K562 (cell line): Measurements from ENCODE around the gene PRLH. TPM values are rescaled to one million over a fixed set of nuclear protein-coding genes. Genes with fewer than 3 reads are reported as not detected.

ENCODE experiments used
- ATAC-seq: fragments of 200-7000 bp; cut with Tn5 transposase; 3 replicates; pipeline ENCODE4 v1.9.1; 2020; ENCODE audit warnings: moderate library complexity
- BruUV-seq: library from RNA; stranded (reverse); fragments of 400-500 nt; replicated peaks from 2 replicates; lab custom pipeline; 2021; lab: Mats Ljungman, UMichigan
- CTCF ChIA-PET: fragments of 300-600 bp; formaldehyde crosslinking; extraction: SDS; loops from one replicate; lab custom pipeline; 2021; ENCODE audit warnings: low intra/inter-chr PET ratio; lab: Yijun Ruan, JAX
- POLR2A ChIA-PET: fragments of 300-600, 350-650 bp; sonication (Branson Sonifier 250); formaldehyde crosslinking; extraction: SDS; loops from one replicate; lab custom pipeline; 2021; ENCODE audit warnings: antibody characterized with exemption, inconsistent platforms; lab: Yijun Ruan, JAX
- DNase-seq, 4 experiments: peaks; one replicate each; pipeline versions ENCODE4 v3.0.0 to v3.0.0-alpha.2; 2011 to 2018; ENCODE audit warnings: low spot score in 3 of 4, mixed read lengths in 3 of 4; ENCODE audit errors: extremely low read depth in 1 of 4
- FAIRE-seq: peaks from 2 replicates; lab custom pipeline; 2011; peaks lifted over from hg19 to GRCh38; lab: Jason Lieb, UNC
- H2AFZ ChIP-seq: 2 replicates; pipeline ENCODE4 v1.6.0; 2011; ENCODE audit warnings: low read depth, low read length, control low read depth, inconsistent platforms
- H3K27ac ChIP-seq: fragments of 200-600 bp; 3 replicates; pipeline ENCODE4 v1.8.0; 2011; ENCODE audit warnings: low read depth, mild to moderate bottlenecking, control low read depth, inconsistent platforms, low read length, moderate library complexity, mixed read lengths; ENCODE audit errors: extremely low read depth
- H3K27me3 ChIP-seq, 2 experiments: fragments of 300-600 bp in 1 of 2; 2 replicates in 1 of 2; 3 replicates in 1 of 2; pipeline versions ENCODE4 v1.6.0 to v1.8.0; 2011; ENCODE audit warnings: inconsistent platforms in 2 of 2, low read length in 2 of 2, mild to moderate bottlenecking in 1 of 2, mixed read lengths in 1 of 2, moderate library complexity in 1 of 2; ENCODE audit not compliant: control insufficient read depth in 2 of 2, insufficient read depth in 2 of 2
- H3K36me3 ChIP-seq: fragments of 300-600 bp; 3 replicates; pipeline ENCODE4 v1.8.0; 2011; ENCODE audit warnings: mild to moderate bottlenecking, low read length, inconsistent platforms; ENCODE audit not compliant: control insufficient read depth, insufficient read depth
- H3K4me1 ChIP-seq, 2 experiments: fragments of 200-600 bp in 1 of 2; replicated peaks in 1 of 2; 2 replicates in 1 of 2; 3 replicates in 1 of 2; pipeline versions ENCODE4 v1.5.1 to v1.8.0; 2011; ENCODE audit warnings: inconsistent platforms in 2 of 2, low read length in 2 of 2, mild to moderate bottlenecking in 1 of 2, mixed read lengths in 1 of 2, moderate library complexity in 1 of 2; ENCODE audit not compliant: control insufficient read depth in 2 of 2, insufficient read depth in 2 of 2
- H3K4me2 ChIP-seq: 2 replicates; pipeline ENCODE4 v1.6.1; 2011; ENCODE audit warnings: low read length, control low read depth, inconsistent platforms, mixed read lengths; ENCODE audit not compliant: insufficient read depth
- H3K4me3 ChIP-seq: fragments of 200-600 bp; sonication (generic), shearing (Covaris generic); 2 replicates; pipeline ENCODE4 v1.5.1; 2016; ENCODE audit warnings: control low read depth, inconsistent platforms
- H3K79me2 ChIP-seq: fragments of 200-600 bp; 3 replicates; pipeline ENCODE4 v1.8.0; 2011; ENCODE audit warnings: low read length, inconsistent platforms; ENCODE audit not compliant: control insufficient read depth, insufficient read depth
- H3K9ac ChIP-seq, 2 experiments: 2 replicates each; pipeline versions ENCODE4 v1.6.0 to v1.6.1; 2011; ENCODE audit warnings: low read depth in 2 of 2, low read length in 2 of 2, control low read depth in 1 of 2, inconsistent platforms in 1 of 2, mild to moderate bottlenecking in 1 of 2, mixed read lengths in 1 of 2; ENCODE audit not compliant: insufficient read depth in 1 of 2
- H3K9me1 ChIP-seq: one replicate; pipeline ENCODE4 v1.6.0; 2011; ENCODE audit warnings: inconsistent platforms, mild to moderate bottlenecking, low read length, moderate library complexity; ENCODE audit not compliant: control insufficient read depth, insufficient read depth
- H3K9me3 ChIP-seq: replicated peaks from 2 replicates; pipeline ENCODE4 v1.5.1; 2011; ENCODE audit warnings: low read depth, low read length, inconsistent platforms; ENCODE audit not compliant: control insufficient read depth, insufficient read depth
- H4K20me1 ChIP-seq: replicated peaks from 2 replicates; pipeline ENCODE4 v1.6.1; 2011; ENCODE audit warnings: low read length, inconsistent platforms, mixed read lengths; ENCODE audit not compliant: control insufficient read depth, insufficient read depth
- ATF7 ChIP-seq: fragments of 450-650 bp; IDR thresholded peaks from 2 replicates; pipeline ENCODE4 v1.7.1; 2014; ENCODE audit warnings: mild to moderate bottlenecking, moderate library complexity
- BCL6 ChIP-seq: fragments of 250-450 bp; sonication (Bioruptor Pico); IDR thresholded peaks from 2 replicates; pipeline ENCODE4 v1.4.0; 2020
- BHLHE40 ChIP-seq: IDR thresholded peaks from 2 replicates; pipeline ENCODE4 v1.6.1; 2011; ENCODE audit warnings: low read length, improper control_type of control experiment
- CHD2 ChIP-seq: IDR thresholded peaks from 2 replicates; pipeline ENCODE4 v1.6.1; 2011; ENCODE audit warnings: low read depth, low read length
- COPS2 ChIP-seq: fragments of 450-650 bp; conservative IDR thresholded peaks from 2 replicates; pipeline ENCODE4 v1.6.1; 2016; ENCODE audit warnings: mild to moderate bottlenecking, moderate library complexity
- HDAC2 ChIP-seq: fragments of 450-650 bp; IDR thresholded peaks from 2 replicates; pipeline ENCODE4 v1.6.1; 2016; ENCODE audit warnings: mild to moderate bottlenecking
- RUNX1 ChIP-seq: sonication (generic); IDR thresholded peaks from 2 replicates; pipeline ENCODE4 v1.6.1; 2016; ENCODE audit warnings: antibody characterized with exemption, low read depth
- SRSF3 ChIP-seq: fragments of 200-400 bp; formaldehyde crosslinking; IDR thresholded peaks from 2 replicates; pipeline ENCODE4 v1.6.1; 2016; ENCODE audit warnings: mild to moderate bottlenecking, low read length, moderate library complexity; ENCODE audit not compliant: insufficient read depth
- TAF7 ChIP-seq: fragments of 450-650 bp; IDR thresholded peaks from 2 replicates; pipeline ENCODE4 v1.6.1; 2016; ENCODE audit warnings: missing genetic modification characterization, missing compliant biosample characterization
- ZNF140 ChIP-seq: fragments of 250-450 bp; sonication (Bioruptor Pico); IDR thresholded peaks from 2 replicates; pipeline ENCODE4 v1.8.0; 2021; ENCODE audit warnings: moderate library complexity, mild to moderate bottlenecking, inconsistent platforms
- ZNF551 ChIP-seq: fragments of 250-450 bp; sonication (Bioruptor Pico); IDR thresholded peaks from 2 replicates; pipeline ENCODE4 v1.5.0; 2021; ENCODE audit warnings: mild to moderate bottlenecking, moderate library complexity
- ZNF57 ChIP-seq: fragments of 450-650 bp; formaldehyde crosslinking; IDR thresholded peaks from 2 replicates; pipeline ENCODE4 v1.4.0; 2020; ENCODE audit warnings: mild to moderate bottlenecking, moderate library complexity
- ZNF644 ChIP-seq: fragments of 200-800 bp; sonication (Bioruptor generic); IDR thresholded peaks from 2 replicates; pipeline ENCODE4 v1.6.1; 2016; ENCODE audit warnings: low read depth, missing genetic modification characterization, missing compliant biosample characterization
- WGBS: fragments of 100-300 bp; shearing (Covaris generic); methylation state at CpG from one replicate; pipeline ENCODE4 v1.1.6; 2016; ENCODE audit warnings: low coverage, mixed read lengths; ENCODE audit not compliant: insufficient coverage; ENCODE audit errors: missing lambda C conversion rate; 5-methylcytosine and 5-hydroxymethylcytosine counted together
- in situ Hi-C: fragments of 300-500 bp; cut with MboI; formaldehyde crosslinking; loops from 4 replicates; pipeline ENCODE4 v1.15.0; 2018; ENCODE audit warnings: inconsistent platforms, mixed read lengths
- intact Hi-C: fragments of 100-400 bp; cut with micrococcal nuclease; formaldehyde crosslinking; loops from 2 replicates; pipeline ENCODE4 v1.14.2; 2022
- polyA plus RNA-seq, 8 experiments: library from polyadenylated mRNA; depleted of rRNA in 4 of 8; stranded (reverse) in 5 of 8; unstranded in 3 of 8; fragments of >200 nt; fragmentation: Nextera tagmentation in 2 of 8; fragmentation: Illumina TruSeq in 1 of 8; extraction: Ambion mirVana in 2 of 8; extraction: Trizol in 1 of 8; gene quantifications; 2 replicates each; pipeline versions ENCODE4 v1.2.1 to v1.2.3, GENCODE V29; 2011 to 2014; ENCODE audit warnings: inconsistent platforms in 1 of 8, missing spikeins in 1 of 8
- total RNA-seq, 7 experiments: library from RNA; depleted of rRNA in 6 of 7; stranded (reverse); fragments of >200 nt in 6 of 7; fragmentation: Illumina TruSeq in 2 of 7; extraction: Trizol in 2 of 7; gene quantifications; 2 replicates each; pipeline versions ENCODE4 v1.2.1 to v1.2.3, GENCODE V29; 2011 to 2021; ENCODE audit warnings: low replicate concordance in 1 of 7
- TF ChIP-seq, protein P1 (sequence below): sonication (generic); formaldehyde crosslinking; IDR thresholded peaks from 2 replicates; pipeline ENCODE4 v1.9.0; 2022; ENCODE audit warnings: mild to moderate bottlenecking, missing genetic modification reagents
- TF ChIP-seq, protein P2 (sequence below): fragments of 450-650 bp; formaldehyde crosslinking; IDR thresholded peaks from 2 replicates; pipeline ENCODE4 v1.4.0; 2022; ENCODE audit warnings: missing genetic modification characterization
- TF ChIP-seq, protein P3 (sequence below): fragments of 450-650 bp; IDR thresholded peaks from 2 replicates; pipeline ENCODE4 v1.6.1; 2018; ENCODE audit warnings: mild to moderate bottlenecking, low read depth; ENCODE audit not compliant: partially characterized antibody
- TF ChIP-seq, protein P4 (sequence below): sonication (generic); formaldehyde crosslinking; IDR thresholded peaks from 2 replicates; pipeline ENCODE4 v1.8.1; 2023; ENCODE audit warnings: mild to moderate bottlenecking, missing genetic modification reagents
- TF ChIP-seq, protein P5 (sequence below): fragments of 450-650 bp; IDR thresholded peaks from 2 replicates; pipeline ENCODE4 v1.7.0; 2016; ENCODE audit warnings: borderline replicate concordance

Gene PRLH
- total and polyA plus RNA-seq, 9 of the 15 experiments (the other 6 are each of a cell fraction or from before 2014, with no cell fraction given) = not detected

DNA sequence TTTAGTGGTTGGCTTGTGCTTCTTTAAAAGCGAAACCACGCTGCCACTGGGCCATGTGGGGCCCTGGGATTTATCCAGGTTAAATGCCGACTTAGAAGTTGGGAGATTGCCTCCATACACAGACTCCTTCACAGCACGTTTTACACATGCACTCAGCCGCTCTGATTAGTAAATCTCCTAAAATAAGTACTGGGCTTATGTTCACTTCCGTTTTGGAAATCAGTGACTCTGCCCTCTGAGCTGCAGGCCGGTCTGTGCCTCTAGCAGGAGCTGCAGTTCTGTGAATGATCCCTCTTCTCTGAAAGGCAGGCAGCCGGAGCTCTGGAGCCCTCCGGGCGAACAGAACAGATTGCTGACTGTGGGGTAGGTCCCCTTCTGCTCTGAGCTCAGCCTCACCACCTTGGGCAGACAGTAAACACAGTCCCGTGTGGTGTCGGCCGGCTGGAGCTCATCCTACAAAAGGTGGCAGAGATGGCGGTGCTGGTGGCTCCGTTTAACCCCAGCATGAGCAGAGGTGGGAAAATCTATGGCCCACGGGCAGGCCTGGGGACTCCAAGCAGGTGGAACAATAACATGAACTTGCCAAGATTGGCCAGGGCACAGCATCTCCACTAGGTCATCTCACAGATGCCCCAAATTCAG, 34.0 kb downstream of the PRLH start:
- no peak overlapping the region for H2AFZ ChIP-seq
- H3K27ac ChIP-seq = no peak overlapping the region
- POLR2A ChIA-PET = interaction anchor here (1.2 kb wide), 1 partner anchor 10 kb away, joined by 3 read pairs; the partner anchor contains the start of gene RAB17
- H3K79me2 ChIP-seq = no peaks in the 10 kb centered on the region
- no peak for DNase-seq
- H3K4me1 ChIP-seq = peaks cover 0 to 4% of the 10 kb centered on the region in 2 experiments; a peak in 1 of 5 replicates
- no peaks in the 10 kb centered on the region for H3K9me3 ChIP-seq
- H3K27me3 ChIP-seq = peaks cover 13 to 68% of the 10 kb centered on the region in 2 experiments
- H4K20me1 ChIP-seq = no peaks in the 10 kb centered on the region
- in situ Hi-C loops = no loop called here
- under 1% methylated on average over 15 of the region's 16 CpGs for WGBS
- no peaks in the 10 kb centered on the region for H3K36me3 ChIP-seq
- no peak for FAIRE-seq
- no peak overlapping the region for H3K9ac ChIP-seq
- no TSS peak for BruUV-seq
- ATAC-seq = no peak
- H3K4me2 ChIP-seq = no peak overlapping the region
- no peaks in the 10 kb centered on the region for H3K9me1 ChIP-seq
- CTCF ChIA-PET = no interaction called here
- intact Hi-C loops = no loop called here
- no peak overlapping the region for H3K4me3 ChIP-seq
- TF ChIP-seq COPS2 (no peak), CHD2 (no peak), TAF7 (tag) (no peak), BHLHE40 (no peak), ZNF140 (CRISPR knock-in tag) (no peak), SRSF3 (no peak), ZNF551 (no peak), RUNX1 (no peak), ZNF644 (no peak), ZNF57 (CRISPR knock-in tag) (no peak), HDAC2 (no peak), ATF7 (no peak), BCL6 (CRISPR knock-in tag) (no peak)
- TF ChIP-seq, protein P1, sequence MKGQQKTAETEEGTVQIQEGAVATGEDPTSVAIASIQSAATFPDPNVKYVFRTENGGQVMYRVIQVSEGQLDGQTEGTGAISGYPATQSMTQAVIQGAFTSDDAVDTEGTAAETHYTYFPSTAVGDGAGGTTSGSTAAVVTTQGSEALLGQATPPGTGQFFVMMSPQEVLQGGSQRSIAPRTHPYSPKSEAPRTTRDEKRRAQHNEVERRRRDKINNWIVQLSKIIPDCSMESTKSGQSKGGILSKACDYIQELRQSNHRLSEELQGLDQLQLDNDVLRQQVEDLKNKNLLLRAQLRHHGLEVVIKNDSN = no peak
- TF ChIP-seq, protein P2, sequence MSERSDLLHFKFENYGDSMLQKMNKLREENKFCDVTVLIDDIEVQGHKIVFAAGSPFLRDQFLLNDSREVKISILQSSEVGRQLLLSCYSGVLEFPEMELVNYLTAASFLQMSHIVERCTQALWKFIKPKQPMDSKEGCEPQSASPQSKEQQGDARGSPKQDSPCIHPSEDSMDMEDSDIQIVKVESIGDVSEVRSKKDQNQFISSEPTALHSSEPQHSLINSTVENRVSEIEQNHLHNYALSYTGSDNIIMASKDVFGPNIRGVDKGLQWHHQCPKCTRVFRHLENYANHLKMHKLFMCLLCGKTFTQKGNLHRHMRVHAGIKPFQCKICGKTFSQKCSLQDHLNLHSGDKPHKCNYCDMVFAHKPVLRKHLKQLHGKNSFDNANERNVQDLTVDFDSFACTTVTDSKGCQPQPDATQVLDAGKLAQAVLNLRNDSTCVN (CRISPR knock-in tag) = no peak
- TF ChIP-seq, protein P3, sequence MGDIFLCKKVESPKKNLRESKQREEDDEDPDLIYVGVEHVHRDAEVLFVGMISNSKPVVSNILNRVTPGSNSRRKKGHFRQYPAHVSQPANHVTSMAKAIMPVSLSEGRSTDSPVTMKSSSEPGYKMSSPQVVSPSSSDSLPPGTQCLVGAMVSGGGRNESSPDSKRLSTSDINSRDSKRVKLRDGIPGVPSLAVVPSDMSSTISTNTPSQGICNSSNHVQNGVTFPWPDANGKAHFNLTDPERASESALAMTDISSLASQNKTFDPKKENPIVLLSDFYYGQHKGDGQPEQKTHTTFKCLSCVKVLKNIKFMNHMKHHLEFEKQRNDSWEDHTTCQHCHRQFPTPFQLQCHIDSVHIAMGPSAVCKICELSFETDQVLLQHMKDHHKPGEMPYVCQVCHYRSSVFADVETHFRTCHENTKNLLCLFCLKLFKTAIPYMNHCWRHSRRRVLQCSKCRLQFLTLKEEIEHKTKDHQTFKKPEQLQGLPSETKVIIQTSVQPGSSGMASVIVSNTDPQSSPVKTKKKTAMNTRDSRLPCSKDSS = no peak
- TF ChIP-seq, protein P4, sequence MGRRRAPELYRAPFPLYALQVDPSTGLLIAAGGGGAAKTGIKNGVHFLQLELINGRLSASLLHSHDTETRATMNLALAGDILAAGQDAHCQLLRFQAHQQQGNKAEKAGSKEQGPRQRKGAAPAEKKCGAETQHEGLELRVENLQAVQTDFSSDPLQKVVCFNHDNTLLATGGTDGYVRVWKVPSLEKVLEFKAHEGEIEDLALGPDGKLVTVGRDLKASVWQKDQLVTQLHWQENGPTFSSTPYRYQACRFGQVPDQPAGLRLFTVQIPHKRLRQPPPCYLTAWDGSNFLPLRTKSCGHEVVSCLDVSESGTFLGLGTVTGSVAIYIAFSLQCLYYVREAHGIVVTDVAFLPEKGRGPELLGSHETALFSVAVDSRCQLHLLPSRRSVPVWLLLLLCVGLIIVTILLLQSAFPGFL = no peak
- TF ChIP-seq, protein P5, sequence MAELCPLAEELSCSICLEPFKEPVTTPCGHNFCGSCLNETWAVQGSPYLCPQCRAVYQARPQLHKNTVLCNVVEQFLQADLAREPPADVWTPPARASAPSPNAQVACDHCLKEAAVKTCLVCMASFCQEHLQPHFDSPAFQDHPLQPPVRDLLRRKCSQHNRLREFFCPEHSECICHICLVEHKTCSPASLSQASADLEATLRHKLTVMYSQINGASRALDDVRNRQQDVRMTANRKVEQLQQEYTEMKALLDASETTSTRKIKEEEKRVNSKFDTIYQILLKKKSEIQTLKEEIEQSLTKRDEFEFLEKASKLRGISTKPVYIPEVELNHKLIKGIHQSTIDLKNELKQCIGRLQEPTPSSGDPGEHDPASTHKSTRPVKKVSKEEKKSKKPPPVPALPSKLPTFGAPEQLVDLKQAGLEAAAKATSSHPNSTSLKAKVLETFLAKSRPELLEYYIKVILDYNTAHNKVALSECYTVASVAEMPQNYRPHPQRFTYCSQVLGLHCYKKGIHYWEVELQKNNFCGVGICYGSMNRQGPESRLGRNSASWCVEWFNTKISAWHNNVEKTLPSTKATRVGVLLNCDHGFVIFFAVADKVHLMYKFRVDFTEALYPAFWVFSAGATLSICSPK = no peak
